HG03342 (cell line): ENCODE results near the gene CCL19.

Source experiments
- ATAC-seq: cut with Tn5 transposase; IDR thresholded peaks from one replicate; pipeline ENCODE4 v1.9.1; 2021; ENCODE audit warnings: mild to moderate bottlenecking, moderate library complexity; ENCODE audit not compliant: unreplicated experiment

Gene CCL19

GRCh38 chr9:34701023-34701768, 10.1 kb upstream of the CCL19 start:
- no peak for ATAC-seq

GRCh38 chr9:34694811-34695210, 3.7 kb upstream of the CCL19 start:
- ATAC-seq = no peak

- ATAC-seq = no peak
Observed at GRCh38 chr9:34693560-34693959, 2.5 kb upstream of the CCL19 start.

GRCh38 chr9:34691936-34692315, 850 bp upstream of the CCL19 start:
- ATAC-seq = no peak

- no peak for ATAC-seq
Observed at GRCh38 chr9:34689512-34689911, 1.6 kb downstream of the CCL19 start.

- no peak for ATAC-seq
Observed at GRCh38 chr9:34689116-34689470, 2.0 kb downstream of the CCL19 start.

- no peak for ATAC-seq
Observed at GRCh38 chr9:34688329-34689115, 2.6 kb downstream of the CCL19 start.

GRCh38 chr9:34687276-34688030, 3.6 kb downstream of the CCL19 start:
- ATAC-seq = no peak

GRCh38 chr9:34686732-34687131, 4.3 kb downstream of the CCL19 start:
- no peak for ATAC-seq

- no peak for ATAC-seq
Observed at GRCh38 chr9:34686231-34686630, 4.8 kb downstream of the CCL19 start.

- no peak for ATAC-seq
Observed at GRCh38 chr9:34685591-34685990, 5.5 kb downstream of the CCL19 start.

- ATAC-seq = no peak
Observed at GRCh38 chr9:34684816-34685215, 6.3 kb downstream of the CCL19 start.

GRCh38 chr9:34684145-34684544, 6.9 kb downstream of the CCL19 start:
- no peak for ATAC-seq

GRCh38 chr9:34675869-34676268, 15.2 kb downstream of the CCL19 start:
- ATAC-seq = no peak

- ATAC-seq = no peak
Observed at GRCh38 chr9:34675048-34675714, 15.9 kb downstream of the CCL19 start.

GRCh38 chr9:34674440-34674839, 16.6 kb downstream of the CCL19 start:
- no peak for ATAC-seq

GRCh38 chr9:34671307-34671706, 19.8 kb downstream of the CCL19 start:
- no peak for ATAC-seq

- ATAC-seq = no peak
Observed at GRCh38 chr9:34669809-34670562, 21.1 kb downstream of the CCL19 start.

GRCh38 chr9:34665381-34666250, 25.5 kb downstream of the CCL19 start:
- peak; percentile 71 for ATAC-seq

GRCh38 chr9:34665067-34665380, 26.1 kb downstream of the CCL19 start:
- ATAC-seq = no peak
